ENCODE data around the gene PITPNC1. TPM values are rescaled to one million over a fixed set of nuclear protein-coding genes. Genes with fewer than 3 reads are reported as not detected.

Gene PITPNC1
- polyA plus RNA-seq, 1 donor from 2014 or later: 18.8 TPM

DNA sequence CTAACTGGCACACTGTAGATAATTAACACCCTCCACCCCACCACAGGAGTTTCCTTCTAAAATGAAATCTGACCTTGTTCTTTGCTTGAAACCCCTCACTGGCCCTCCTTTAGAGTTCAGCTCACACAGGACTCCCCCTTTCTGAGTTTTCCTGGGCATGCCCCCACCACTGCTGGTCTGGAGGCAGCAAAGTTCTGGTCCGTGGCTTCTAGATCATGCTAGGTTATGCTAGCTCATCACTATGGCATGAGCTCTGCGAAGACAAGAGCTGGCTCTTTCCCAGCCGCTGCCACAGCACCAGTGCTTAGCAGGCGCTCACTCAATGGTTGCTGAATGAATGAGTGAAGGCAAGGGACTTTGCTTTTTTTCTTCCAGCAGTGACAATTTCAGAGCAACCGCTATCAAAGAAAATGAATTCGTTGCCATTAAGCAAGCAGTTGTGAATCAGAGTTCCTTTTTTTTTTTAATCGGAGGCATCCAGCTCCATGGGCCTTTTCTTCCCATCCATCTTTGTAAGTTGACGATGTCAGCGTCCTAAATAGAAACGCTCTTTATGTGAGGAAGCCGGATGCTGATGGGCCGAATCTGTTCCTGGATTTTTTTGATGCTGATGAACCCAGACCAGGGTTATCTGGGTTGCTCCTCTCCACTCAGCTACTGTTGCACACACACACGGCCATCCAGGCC is 259.9 kb downstream of the PITPNC1 start:
- TF ChIP-seq, protein P1, sequence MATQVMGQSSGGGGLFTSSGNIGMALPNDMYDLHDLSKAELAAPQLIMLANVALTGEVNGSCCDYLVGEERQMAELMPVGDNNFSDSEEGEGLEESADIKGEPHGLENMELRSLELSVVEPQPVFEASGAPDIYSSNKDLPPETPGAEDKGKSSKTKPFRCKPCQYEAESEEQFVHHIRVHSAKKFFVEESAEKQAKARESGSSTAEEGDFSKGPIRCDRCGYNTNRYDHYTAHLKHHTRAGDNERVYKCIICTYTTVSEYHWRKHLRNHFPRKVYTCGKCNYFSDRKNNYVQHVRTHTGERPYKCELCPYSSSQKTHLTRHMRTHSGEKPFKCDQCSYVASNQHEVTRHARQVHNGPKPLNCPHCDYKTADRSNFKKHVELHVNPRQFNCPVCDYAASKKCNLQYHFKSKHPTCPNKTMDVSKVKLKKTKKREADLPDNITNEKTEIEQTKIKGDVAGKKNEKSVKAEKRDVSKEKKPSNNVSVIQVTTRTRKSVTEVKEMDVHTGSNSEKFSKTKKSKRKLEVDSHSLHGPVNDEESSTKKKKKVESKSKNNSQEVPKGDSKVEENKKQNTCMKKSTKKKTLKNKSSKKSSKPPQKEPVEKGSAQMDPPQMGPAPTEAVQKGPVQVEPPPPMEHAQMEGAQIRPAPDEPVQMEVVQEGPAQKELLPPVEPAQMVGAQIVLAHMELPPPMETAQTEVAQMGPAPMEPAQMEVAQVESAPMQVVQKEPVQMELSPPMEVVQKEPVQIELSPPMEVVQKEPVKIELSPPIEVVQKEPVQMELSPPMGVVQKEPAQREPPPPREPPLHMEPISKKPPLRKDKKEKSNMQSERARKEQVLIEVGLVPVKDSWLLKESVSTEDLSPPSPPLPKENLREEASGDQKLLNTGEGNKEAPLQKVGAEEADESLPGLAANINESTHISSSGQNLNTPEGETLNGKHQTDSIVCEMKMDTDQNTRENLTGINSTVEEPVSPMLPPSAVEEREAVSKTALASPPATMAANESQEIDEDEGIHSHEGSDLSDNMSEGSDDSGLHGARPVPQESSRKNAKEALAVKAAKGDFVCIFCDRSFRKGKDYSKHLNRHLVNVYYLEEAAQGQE (IDR thresholded peaks at IDR 0.05; ENCODE audit: borderline replicate concordance): no peak
- no peak for TF ChIP-seq MXI1 (conservative IDR thresholded peaks at IDR 0.05; ENCODE audit: poor library complexity, severe bottlenecking)
- TF ChIP-seq EZH2 (IDR thresholded peaks at IDR 0.05; ENCODE audit: borderline replicate concordance, insufficient read depth, low read length, poor library complexity, severe bottlenecking): no peak
- no peak for TF ChIP-seq TAF1 (IDR thresholded peaks at IDR 0.05; ENCODE audit: low read depth)
- TF ChIP-seq, protein P2, sequence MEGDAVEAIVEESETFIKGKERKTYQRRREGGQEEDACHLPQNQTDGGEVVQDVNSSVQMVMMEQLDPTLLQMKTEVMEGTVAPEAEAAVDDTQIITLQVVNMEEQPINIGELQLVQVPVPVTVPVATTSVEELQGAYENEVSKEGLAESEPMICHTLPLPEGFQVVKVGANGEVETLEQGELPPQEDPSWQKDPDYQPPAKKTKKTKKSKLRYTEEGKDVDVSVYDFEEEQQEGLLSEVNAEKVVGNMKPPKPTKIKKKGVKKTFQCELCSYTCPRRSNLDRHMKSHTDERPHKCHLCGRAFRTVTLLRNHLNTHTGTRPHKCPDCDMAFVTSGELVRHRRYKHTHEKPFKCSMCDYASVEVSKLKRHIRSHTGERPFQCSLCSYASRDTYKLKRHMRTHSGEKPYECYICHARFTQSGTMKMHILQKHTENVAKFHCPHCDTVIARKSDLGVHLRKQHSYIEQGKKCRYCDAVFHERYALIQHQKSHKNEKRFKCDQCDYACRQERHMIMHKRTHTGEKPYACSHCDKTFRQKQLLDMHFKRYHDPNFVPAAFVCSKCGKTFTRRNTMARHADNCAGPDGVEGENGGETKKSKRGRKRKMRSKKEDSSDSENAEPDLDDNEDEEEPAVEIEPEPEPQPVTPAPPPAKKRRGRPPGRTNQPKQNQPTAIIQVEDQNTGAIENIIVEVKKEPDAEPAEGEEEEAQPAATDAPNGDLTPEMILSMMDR (IDR thresholded peaks at IDR 0.05; ENCODE audit: poor library complexity, severe bottlenecking): no peak
- no peak for TF ChIP-seq RAD21 (conservative IDR thresholded peaks at IDR 0.05)
- no peak for TF ChIP-seq SMC3 (conservative IDR thresholded peaks at IDR 0.05; ENCODE audit: poor library complexity)
- TF ChIP-seq POLR2AphosphoS5 (IDR thresholded peaks at IDR 0.05): no peak
- TF ChIP-seq EP300 (conservative IDR thresholded peaks at IDR 0.05; ENCODE audit: poor library complexity, severe bottlenecking): no peak
- H4K20me1 ChIP-seq (ENCODE audit: insufficient read depth): no peaks in the 10 kb centered on the region
- no peak overlapping the region for H2AFZ ChIP-seq (ENCODE audit: low read depth, low read length)
- no peaks in the 10 kb centered on the region for H3K9me2 ChIP-seq (ENCODE audit: insufficient read depth, low read length)
- H3K27ac ChIP-seq (ENCODE audit: low read length): no peak overlapping the region
- no peaks in the 10 kb centered on the region for H3K27me3 ChIP-seq (ENCODE audit: insufficient read depth, low read depth, low read length)
- no peaks in the 10 kb centered on the region for H3K36me3 ChIP-seq (ENCODE audit: insufficient read depth, low read length)
- H3K79me2 ChIP-seq (replicated peaks; ENCODE audit: insufficient read depth, low read length): no peaks in the 10 kb centered on the region
- H3K4me2 ChIP-seq (ENCODE audit: low read length): no peak overlapping the region
- no peak overlapping the region for H3K4me3 ChIP-seq (ENCODE audit: low read length)
- no peak overlapping the region for H3K9ac ChIP-seq (ENCODE audit: low read length)
- H3F3A ChIP-seq (ENCODE audit: insufficient read depth, low read length, poor library complexity, severe bottlenecking): no peaks in the 10 kb centered on the region
- H3K9me3 ChIP-seq (ENCODE audit: low read length): no peaks in the 10 kb centered on the region

- Histone ChIP-seq H3K27me3 (ENCODE audit: insufficient read depth, low read depth, low read length) (no peaks in the 10 kb centered on the region), H4K20me1 (ENCODE audit: insufficient read depth) (no peaks in the 10 kb centered on the region), H3F3A (ENCODE audit: insufficient read depth, low read length, poor library complexity, severe bottlenecking) (no peaks in the 10 kb centered on the region), H2AFZ (ENCODE audit: low read depth, low read length) (no peak overlapping the region), H3K27ac (ENCODE audit: low read length) (no peak overlapping the region), H3K36me3 (ENCODE audit: insufficient read depth, low read length) (no peaks in the 10 kb centered on the region), H3K9ac (ENCODE audit: low read length) (no peak overlapping the region), H3K4me3 (ENCODE audit: low read length) (no peak overlapping the region), H3K79me2 (replicated peaks; ENCODE audit: insufficient read depth, low read length) (no peaks in the 10 kb centered on the region), H3K9me3 (ENCODE audit: low read length) (no peaks in the 10 kb centered on the region), H3K4me2 (ENCODE audit: low read length) (no peak overlapping the region), H3K9me2 (ENCODE audit: insufficient read depth, low read length) (no peaks in the 10 kb centered on the region)
- TF ChIP-seq, protein P1 (IDR thresholded peaks at IDR 0.05; ENCODE audit: borderline replicate concordance): no peak
- no peak for TF ChIP-seq TAF1 (IDR thresholded peaks at IDR 0.05; ENCODE audit: low read depth)
- TF ChIP-seq, protein P2 (IDR thresholded peaks at IDR 0.05; ENCODE audit: poor library complexity, severe bottlenecking): no peak
- no peak for TF ChIP-seq SMC3 (conservative IDR thresholded peaks at IDR 0.05; ENCODE audit: poor library complexity)
These were observed 261.0 kb downstream of the PITPNC1 start for GRCh38 chr17:67637901-67638641.

Measured in neural cell (in vitro differentiated cells).